GM15510 (cell line): ENCODE measurements around the gene IER3.

Experiments used
- POLR2A ChIP-seq: IDR thresholded peaks from 3 replicates; pipeline ENCODE4 v1.6.1; 2011; ENCODE audit warnings: borderline replicate concordance; ENCODE audit not compliant: insufficient read length; ENCODE audit errors: extremely low read depth

Gene IER3

GRCh38 chr6:30741789-30742315 lies 2.5 kb downstream of the IER3 start:
- TF ChIP-seq POLR2A, result no peak

- no peak for TF ChIP-seq POLR2A
Observed at GRCh38 chr6:30741063-30741779, 3.1 kb downstream of the IER3 start.

- TF ChIP-seq POLR2A, result no peak
Observed at GRCh38 chr6:30740540-30740870, 3.8 kb downstream of the IER3 start.

GRCh38 chr6:30738532-30738931 lies 5.8 kb downstream of the IER3 start:
- no peak for TF ChIP-seq POLR2A

GRCh38 chr6:30735668-30736314 lies 8.6 kb downstream of the IER3 start:
- TF ChIP-seq POLR2A, result no peak

- TF ChIP-seq POLR2A, result no peak
Observed at GRCh38 chr6:30732237-30732943, 12.0 kb downstream of the IER3 start.

- TF ChIP-seq POLR2A, result no peak
Observed at GRCh38 chr6:30730601-30731435, 13.5 kb downstream of the IER3 start.

GRCh38 chr6:30727920-30728553 lies 16.3 kb downstream of the IER3 start:
- no peak for TF ChIP-seq POLR2A

GRCh38 chr6:30726506-30727413 lies 17.6 kb downstream of the IER3 start:
- no peak for TF ChIP-seq POLR2A

- TF ChIP-seq POLR2A, result peak; percentile 35
Observed at GRCh38 chr6:30725713-30726505, 18.4 kb downstream of the IER3 start.

GRCh38 chr6:30724906-30725667 lies 19.3 kb downstream of the IER3 start:
- TF ChIP-seq POLR2A, result no peak
